ENCODE measurements around the gene FAM131C.

GRCh38 chr1:16021681-16022080 is 51.8 kb downstream of the FAM131C start, which contains the start of gene CLCNKA:
- TF ChIP-seq POLR2A (IDR thresholded peaks at IDR 0.05) (no peak), CTCF (IDR thresholded peaks at IDR 0.05) (no peak)
